ENCODE results near the gene TAX1BP3. TPM values are rescaled to one million over a fixed set of nuclear protein-coding genes. Genes with fewer than 3 reads are reported as not detected.

TAX1BP3 gene, protein sequence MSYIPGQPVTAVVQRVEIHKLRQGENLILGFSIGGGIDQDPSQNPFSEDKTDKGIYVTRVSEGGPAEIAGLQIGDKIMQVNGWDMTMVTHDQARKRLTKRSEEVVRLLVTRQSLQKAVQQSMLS
- 99.3 and 140 TPM in 2 replicates for total RNA-seq

GRCh38 chr17:3668279-3669084 lies at the start of gene TAX1BP3, which contains the start of gene EMC6:
TSS of gene TAX1BP3 (minus strand) at chr17:3668578. CDS start at chr17:3668526, 52 bp downstream.
TSS of gene EMC6 (plus strand) at chr17:3668812. CDS start at chr17:3669147, 335 bp downstream.

DNA sequence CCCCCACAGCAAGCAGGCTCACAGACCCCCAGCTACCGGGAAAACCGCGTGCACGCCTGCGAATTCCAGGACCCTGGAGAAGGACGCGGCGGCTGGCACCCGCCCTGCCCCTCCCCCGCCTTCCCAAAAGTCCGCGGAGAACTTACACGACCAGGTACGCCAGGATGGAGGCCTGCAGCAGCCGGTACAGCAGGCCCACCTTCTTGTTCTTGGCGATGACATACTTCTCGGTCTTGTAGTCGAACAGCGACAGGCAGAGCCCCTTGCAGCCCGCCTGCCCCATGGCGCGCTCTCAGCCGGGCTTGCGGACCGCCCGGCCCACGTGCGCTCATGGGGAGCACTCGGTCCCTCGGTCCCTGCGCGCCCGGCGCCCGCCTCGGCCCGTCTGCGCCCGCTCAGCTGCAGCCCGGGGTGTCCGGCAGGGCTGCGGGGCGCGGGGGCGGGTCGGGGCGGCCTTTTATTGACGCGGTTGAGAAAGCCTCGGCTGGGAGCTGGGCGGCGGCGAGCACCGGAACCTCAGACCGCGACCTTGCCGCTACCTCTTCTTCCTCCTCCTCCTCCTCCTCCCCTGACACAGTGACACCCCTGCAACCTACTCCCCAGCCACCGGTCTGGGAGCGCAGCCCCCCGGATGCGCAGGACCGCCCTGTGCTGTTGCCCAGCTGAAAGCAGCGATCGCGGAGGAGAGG lies 27.5 kb upstream of the TAX1BP3 start, which contains the start of gene P2RX5:
Gene P2RX5 (minus strand): TSS at position 433 of the 689 bp plus-strand sequence. CDS start 150 bp downstream, at position 283.

DNA sequence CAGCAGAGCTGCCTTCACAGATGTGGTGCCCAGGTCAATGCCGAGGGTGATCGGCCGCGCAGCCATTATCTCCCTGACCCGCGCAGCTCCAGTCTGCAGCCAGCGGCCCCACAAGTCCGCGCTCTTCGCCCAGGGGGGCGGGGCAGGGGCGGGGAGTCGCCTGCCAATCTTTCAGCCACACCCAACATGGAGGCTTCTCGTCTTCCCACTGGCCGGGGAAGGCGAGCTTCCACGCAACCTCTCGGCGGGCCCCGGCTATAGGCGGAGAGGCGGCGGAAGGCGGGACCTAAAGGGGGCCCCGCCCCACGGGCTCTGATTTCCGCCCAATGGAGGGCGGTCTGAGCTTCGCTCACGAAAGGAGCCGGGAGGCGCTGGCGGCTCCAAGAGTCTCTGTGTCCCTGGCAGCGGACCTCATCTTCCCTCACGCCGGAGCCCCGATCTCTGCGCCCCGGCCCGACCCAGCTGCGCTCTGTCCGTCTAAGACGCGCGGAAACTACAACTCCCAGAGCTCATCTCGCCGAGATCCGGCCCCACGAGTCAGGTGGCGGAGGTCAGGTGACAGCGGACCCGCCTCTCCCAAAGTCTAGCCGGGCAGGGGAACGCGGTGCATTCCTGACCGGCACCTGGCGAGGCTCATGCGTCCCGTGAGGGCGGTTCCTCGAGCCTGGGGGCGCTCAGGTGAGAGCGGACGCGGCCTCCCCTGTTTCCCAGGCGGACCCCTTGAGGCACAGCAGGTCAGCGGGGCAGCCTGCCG lies 32.0 kb downstream of the TAX1BP3 start, which contains the start of the genes CTNS and SHPK:
Gene CTNS (plus strand): TSS at position 607 of the 754 bp plus-strand sequence. CDS start 3,447 bp downstream, outside the sequence.
Gene SHPK (minus strand): TSS at position 97 of the 754 bp plus-strand sequence. CDS start 31 bp downstream, at position 66.

Other genes with a start within 250 kb of the TAX1BP3 start
- not detected in 2 replicates for gene OR1E2, start 234.7 kb downstream of the TAX1BP3 start, total RNA-seq
- not detected in 2 replicates for gene SPATA22, start 196.8 kb downstream of the TAX1BP3 start, total RNA-seq
- 0.63 and 3.3 TPM in 2 replicates for gene ASPA, start 192.6 kb downstream of the TAX1BP3 start, total RNA-seq
- 1.6 and 2.8 TPM in 2 replicates for gene TRPV3, start 110.8 kb downstream of the TAX1BP3 start, total RNA-seq
- gene TRPV1, start 59.2 kb downstream of the TAX1BP3 start, total RNA-seq, result 2.2 and 2.3 TPM in 2 replicates
- gene SHPK, start 32.3 kb downstream of the TAX1BP3 start, total RNA-seq, result 10.9 and 11.2 TPM in 2 replicates
- gene CTNS, start 31.8 kb downstream of the TAX1BP3 start, total RNA-seq, result 12.8 and 15.5 TPM in 2 replicates
- 8.0 and 9.8 TPM in 2 replicates for gene EMC6, start 234 bp upstream of the TAX1BP3 start, total RNA-seq
- 0.43 and 1.1 TPM in 2 replicates for gene P2RX5, start 27.6 kb upstream of the TAX1BP3 start, total RNA-seq
- 0.17 and 0.79 TPM in 2 replicates for gene HASPIN, start 55.3 kb upstream of the TAX1BP3 start, total RNA-seq
- gene ITGAE, start 132.6 kb upstream of the TAX1BP3 start, total RNA-seq, result 21.6 and 25.2 TPM in 2 replicates
- 13.1 and 13.8 TPM in 2 replicates for gene NCBP3, start 177.7 kb upstream of the TAX1BP3 start, total RNA-seq
- gene CAMKK1, start 224.5 kb upstream of the TAX1BP3 start, total RNA-seq, result 5.2 and 10.3 TPM in 2 replicates
- not detected in 2 replicates for gene P2RX1, start 247.9 kb upstream of the TAX1BP3 start, total RNA-seq

Measured in bronchial smooth muscle cell (primary cell).